Measurements from ENCODE around the gene COL10A1. TPM values are rescaled to one million over a fixed set of nuclear protein-coding genes. Genes with fewer than 3 reads are reported as not detected.

The COL10A1 gene
- total RNA-seq, 1 donor from 2014 or later = 0.52 TPM

GRCh38 chr6:116088946-116089345, 37.0 kb downstream of the COL10A1 start:
- Histone ChIP-seq H3K4me3 (ENCODE audit: low read length in 3 of 3) (no peak overlapping the region), H3K9me3 (ENCODE audit: control insufficient read depth in 3 of 3, low read length in 3 of 3) (no peaks in the 10 kb centered on the region), H3K4me1 (ENCODE audit: control insufficient read depth in 3 of 3, insufficient read depth in 3 of 3, low read length in 3 of 3) (no peaks in the 10 kb centered on the region), H3K27me3 (ENCODE audit: control insufficient read depth in 3 of 3, insufficient read depth in 3 of 3, low read length in 3 of 3) (no peaks in the 10 kb centered on the region), H3K27ac (ENCODE audit: low read depth, low read length) (no peak overlapping the region), H3K36me3 (ENCODE audit: control insufficient read depth in 3 of 3, insufficient read depth in 3 of 3, low read length in 3 of 3) (no peaks in the 10 kb centered on the region), H3K9ac (ENCODE audit: low read depth in 1 of 3, low read length in 3 of 3) (no peak overlapping the region)

DNA sequence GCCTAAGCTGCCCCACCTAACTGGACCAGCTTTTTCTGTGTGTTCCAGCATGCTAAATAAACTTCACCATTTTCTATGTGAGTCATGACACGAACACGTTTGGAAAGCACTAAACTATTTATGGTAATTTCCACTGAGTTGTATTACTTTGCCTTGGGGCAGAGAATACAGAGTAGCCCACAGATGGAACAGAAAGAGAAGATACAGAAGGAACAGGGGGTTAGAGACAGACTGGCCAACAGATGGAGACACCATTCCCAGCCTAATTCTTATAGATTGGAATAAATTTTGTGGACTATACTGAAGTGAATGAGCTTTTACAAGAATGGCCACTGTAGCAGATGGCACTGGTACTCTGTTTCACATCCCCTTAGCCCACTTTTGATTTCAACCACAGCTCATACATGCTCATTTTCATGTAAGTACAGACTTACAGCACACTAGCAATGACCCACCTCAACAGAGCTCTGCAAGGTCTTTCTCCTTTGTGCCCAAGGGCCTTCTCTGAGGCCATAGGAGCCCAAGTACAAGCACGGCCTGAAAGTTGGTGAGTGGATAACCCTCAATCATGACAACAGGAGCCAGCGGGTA, 38.4 kb downstream of the COL10A1 start:
- no peak overlapping the region for H3K27ac ChIP-seq (ENCODE audit: low read depth, low read length)
- no peaks in the 10 kb centered on the region for H3K9me3 ChIP-seq (ENCODE audit: control insufficient read depth in 3 of 3, low read length in 3 of 3)
- H3K9ac ChIP-seq (ENCODE audit: low read depth in 1 of 3, low read length in 3 of 3) = no peak overlapping the region
- H3K27me3 ChIP-seq (ENCODE audit: control insufficient read depth in 3 of 3, insufficient read depth in 3 of 3, low read length in 3 of 3) = no peaks in the 10 kb centered on the region
- no peaks in the 10 kb centered on the region for H3K36me3 ChIP-seq (ENCODE audit: control insufficient read depth in 3 of 3, insufficient read depth in 3 of 3, low read length in 3 of 3)
- no peak overlapping the region for H3K4me3 ChIP-seq (ENCODE audit: low read length in 3 of 3)
- H3K4me1 ChIP-seq (ENCODE audit: control insufficient read depth in 3 of 3, insufficient read depth in 3 of 3, low read length in 3 of 3) = no peaks in the 10 kb centered on the region

GRCh38 chr6:116084284-116084683, 41.6 kb downstream of the COL10A1 start:
- Histone ChIP-seq H3K4me1 (ENCODE audit: control insufficient read depth in 3 of 3, insufficient read depth in 3 of 3, low read length in 3 of 3) (no peaks in the 10 kb centered on the region), H3K27ac (ENCODE audit: low read depth, low read length) (no peak overlapping the region), H3K27me3 (ENCODE audit: control insufficient read depth in 3 of 3, insufficient read depth in 3 of 3, low read length in 3 of 3) (no peaks in the 10 kb centered on the region), H3K9me3 (ENCODE audit: control insufficient read depth in 3 of 3, low read length in 3 of 3) (no peaks in the 10 kb centered on the region), H3K4me3 (ENCODE audit: low read length in 3 of 3) (no peak overlapping the region), H3K36me3 (ENCODE audit: control insufficient read depth in 3 of 3, insufficient read depth in 3 of 3, low read length in 3 of 3) (no peaks in the 10 kb centered on the region), H3K9ac (ENCODE audit: low read depth in 1 of 3, low read length in 3 of 3) (no peak overlapping the region)

DNA sequence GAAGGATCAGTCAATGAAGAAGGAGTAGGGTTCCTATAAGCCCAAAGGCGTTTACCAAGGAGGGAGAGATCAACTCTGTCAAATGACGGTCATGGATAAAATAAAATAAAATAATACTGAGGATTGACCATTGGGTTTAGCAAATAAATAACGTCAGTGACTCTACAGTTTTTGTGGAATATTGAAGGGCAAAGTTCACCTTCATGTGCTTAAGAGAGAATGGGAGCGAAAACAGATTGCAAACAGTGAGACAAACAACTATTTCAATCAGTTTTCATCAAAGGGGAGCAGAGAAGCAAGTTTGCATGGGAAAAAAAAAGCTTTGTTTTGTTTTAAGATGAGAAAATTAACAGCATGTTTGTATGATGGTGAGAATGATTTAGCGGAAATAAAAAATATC, 42.9 kb downstream of the COL10A1 start:
- Histone ChIP-seq H3K9me3 (ENCODE audit: control insufficient read depth in 3 of 3, low read length in 3 of 3) (no peaks in the 10 kb centered on the region), H3K9ac (ENCODE audit: low read depth in 1 of 3, low read length in 3 of 3) (no peak overlapping the region), H3K27me3 (ENCODE audit: control insufficient read depth in 3 of 3, insufficient read depth in 3 of 3, low read length in 3 of 3) (no peaks in the 10 kb centered on the region), H3K4me3 (ENCODE audit: low read length in 3 of 3) (no peak overlapping the region), H3K36me3 (ENCODE audit: control insufficient read depth in 3 of 3, insufficient read depth in 3 of 3, low read length in 3 of 3) (no peaks in the 10 kb centered on the region), H3K27ac (ENCODE audit: low read depth, low read length) (no peak overlapping the region), H3K4me1 (ENCODE audit: control insufficient read depth in 3 of 3, insufficient read depth in 3 of 3, low read length in 3 of 3) (no peaks in the 10 kb centered on the region)

DNA sequence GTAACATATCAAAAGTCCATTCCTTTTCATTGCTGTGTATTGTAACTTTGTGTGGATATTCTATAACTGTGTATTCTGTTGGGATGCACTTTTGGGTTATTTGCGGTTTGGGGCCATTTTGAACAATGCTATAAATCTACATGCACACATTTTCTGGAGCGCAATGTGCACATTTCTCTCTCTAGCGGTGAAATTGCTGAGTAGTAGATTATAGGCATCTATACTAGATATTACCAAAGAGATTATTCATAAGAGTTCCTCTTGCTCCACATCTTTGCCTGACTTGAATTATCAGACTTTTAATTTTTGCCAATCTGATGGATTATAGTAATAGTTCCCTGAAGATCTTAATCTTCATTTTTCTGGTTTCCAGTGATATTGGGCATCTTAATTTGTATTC, 47.0 kb downstream of the COL10A1 start:
- peaks cover 0 to 6% (median 0%) of the 10 kb centered on the region in 3 donors for H3K4me1 ChIP-seq (ENCODE audit: control insufficient read depth in 3 of 3, insufficient read depth in 3 of 3, low read length in 3 of 3)
- H3K9me3 ChIP-seq (ENCODE audit: control insufficient read depth in 3 of 3, low read length in 3 of 3) = no peaks in the 10 kb centered on the region
- H3K4me3 ChIP-seq (ENCODE audit: low read length in 3 of 3) = no peak overlapping the region
- no peak overlapping the region for H3K27ac ChIP-seq (ENCODE audit: low read depth, low read length)
- no peaks in the 10 kb centered on the region for H3K36me3 ChIP-seq (ENCODE audit: control insufficient read depth in 3 of 3, insufficient read depth in 3 of 3, low read length in 3 of 3)
- no peak overlapping the region for H3K9ac ChIP-seq (ENCODE audit: low read depth in 1 of 3, low read length in 3 of 3)
- H3K27me3 ChIP-seq (ENCODE audit: control insufficient read depth in 3 of 3, insufficient read depth in 3 of 3, low read length in 3 of 3) = no peaks in the 10 kb centered on the region

DNA sequence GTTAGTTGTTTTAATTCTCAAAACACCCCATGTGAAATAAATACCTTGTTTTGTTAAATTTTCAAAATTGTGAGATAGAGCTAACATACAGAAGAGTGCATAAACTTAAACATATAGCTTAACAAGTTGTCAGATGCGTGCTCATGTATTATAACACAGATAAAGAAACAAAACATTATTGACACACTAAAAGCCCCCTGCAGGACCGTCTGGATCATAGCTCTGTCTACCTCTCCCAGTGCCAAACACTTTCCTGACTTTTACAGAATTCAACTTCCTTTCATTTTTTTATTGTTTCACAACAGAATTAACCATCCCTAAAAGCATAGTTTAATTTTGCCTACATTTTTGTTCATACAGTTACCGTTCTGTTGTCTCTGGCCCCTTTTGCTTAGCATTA, 47.4 kb downstream of the COL10A1 start:
- Histone ChIP-seq H3K27me3 (ENCODE audit: control insufficient read depth in 3 of 3, insufficient read depth in 3 of 3, low read length in 3 of 3) (no peaks in the 10 kb centered on the region), H3K4me1 (ENCODE audit: control insufficient read depth in 3 of 3, insufficient read depth in 3 of 3, low read length in 3 of 3) (peaks cover 0 to 9% (median 0%) of the 10 kb centered on the region in 3 donors), H3K9ac (ENCODE audit: low read depth in 1 of 3, low read length in 3 of 3) (no peak overlapping the region), H3K36me3 (ENCODE audit: control insufficient read depth in 3 of 3, insufficient read depth in 3 of 3, low read length in 3 of 3) (no peaks in the 10 kb centered on the region), H3K4me3 (ENCODE audit: low read length in 3 of 3) (no peak overlapping the region), H3K27ac (ENCODE audit: low read depth, low read length) (no peak overlapping the region), H3K9me3 (ENCODE audit: control insufficient read depth in 3 of 3, low read length in 3 of 3) (no peaks in the 10 kb centered on the region)

GRCh38 chr6:116074732-116075390, 51.1 kb downstream of the COL10A1 start:
- Histone ChIP-seq H3K9me3 (ENCODE audit: control insufficient read depth in 3 of 3, low read length in 3 of 3) (no peaks in the 10 kb centered on the region), H3K4me3 (ENCODE audit: low read length in 3 of 3) (no peak overlapping the region), H3K36me3 (ENCODE audit: control insufficient read depth in 3 of 3, insufficient read depth in 3 of 3, low read length in 3 of 3) (no peaks in the 10 kb centered on the region), H3K27ac (ENCODE audit: low read depth, low read length) (peak overlapping the region; percentile 66), H3K9ac (ENCODE audit: low read depth in 1 of 3, low read length in 3 of 3) (no peak overlapping the region), H3K27me3 (ENCODE audit: control insufficient read depth in 3 of 3, insufficient read depth in 3 of 3, low read length in 3 of 3) (no peaks in the 10 kb centered on the region), H3K4me1 (ENCODE audit: control insufficient read depth in 3 of 3, insufficient read depth in 3 of 3, low read length in 3 of 3) (peaks cover 0 to 11% (median 0%) of the 10 kb centered on the region in 3 donors)

DNA sequence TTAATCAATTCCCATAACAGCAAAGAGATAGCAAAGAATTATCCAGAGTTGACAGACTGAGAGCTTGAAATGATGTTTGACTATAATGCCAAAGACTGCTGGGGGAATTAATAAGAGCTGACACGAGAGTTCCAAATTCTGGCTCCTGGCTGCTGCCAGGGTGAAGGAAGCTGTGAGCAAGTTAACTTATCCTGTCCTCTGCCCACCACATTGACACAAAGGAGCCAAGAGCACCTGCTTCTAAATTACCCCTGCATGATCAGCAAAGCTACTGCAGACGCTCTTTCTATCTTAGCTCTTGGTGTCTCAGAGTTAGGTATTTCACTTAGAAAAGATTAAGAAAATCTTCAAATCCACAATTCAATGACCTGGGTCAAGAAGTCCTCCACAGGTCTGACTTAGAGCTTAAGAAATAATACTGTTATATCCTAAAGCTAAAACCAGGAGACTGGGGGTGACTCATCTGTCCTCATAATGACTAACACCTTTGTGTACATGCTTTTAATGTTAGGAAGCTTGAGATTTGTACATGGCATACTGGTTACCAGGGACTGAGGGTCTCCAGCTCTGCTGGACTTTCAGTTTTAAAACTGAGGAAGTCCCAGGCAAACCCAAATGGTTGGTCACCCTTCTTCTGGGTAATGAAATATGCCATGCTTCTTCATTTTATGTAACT, 52.0 kb downstream of the COL10A1 start:
- H3K9me3 ChIP-seq (ENCODE audit: control insufficient read depth in 3 of 3, low read length in 3 of 3) = no peaks in the 10 kb centered on the region
- H3K4me3 ChIP-seq (ENCODE audit: low read length in 3 of 3) = no peak overlapping the region
- no peaks in the 10 kb centered on the region for H3K27me3 ChIP-seq (ENCODE audit: control insufficient read depth in 3 of 3, insufficient read depth in 3 of 3, low read length in 3 of 3)
- no peaks in the 10 kb centered on the region for H3K36me3 ChIP-seq (ENCODE audit: control insufficient read depth in 3 of 3, insufficient read depth in 3 of 3, low read length in 3 of 3)
- no peak overlapping the region for H3K27ac ChIP-seq (ENCODE audit: low read depth, low read length)
- no peak overlapping the region for H3K9ac ChIP-seq (ENCODE audit: low read depth in 1 of 3, low read length in 3 of 3)
- H3K4me1 ChIP-seq (ENCODE audit: control insufficient read depth in 3 of 3, insufficient read depth in 3 of 3, low read length in 3 of 3) = peaks cover 0 to 11% (median 0%) of the 10 kb centered on the region in 3 donors

GRCh38 chr6:116072368-116072767, 53.6 kb downstream of the COL10A1 start:
- H3K9me3 ChIP-seq (ENCODE audit: control insufficient read depth in 3 of 3, low read length in 3 of 3) = no peaks in the 10 kb centered on the region
- no peak overlapping the region for H3K4me3 ChIP-seq (ENCODE audit: low read length in 3 of 3)
- H3K9ac ChIP-seq (ENCODE audit: low read depth in 1 of 3, low read length in 3 of 3) = no peak overlapping the region
- H3K36me3 ChIP-seq (ENCODE audit: control insufficient read depth in 3 of 3, insufficient read depth in 3 of 3, low read length in 3 of 3) = no peaks in the 10 kb centered on the region
- no peak overlapping the region for H3K27ac ChIP-seq (ENCODE audit: low read depth, low read length)
- H3K4me1 ChIP-seq (ENCODE audit: control insufficient read depth in 3 of 3, insufficient read depth in 3 of 3, low read length in 3 of 3) = peaks cover 0 to 11% (median 0%) of the 10 kb centered on the region in 3 donors
- no peaks in the 10 kb centered on the region for H3K27me3 ChIP-seq (ENCODE audit: control insufficient read depth in 3 of 3, insufficient read depth in 3 of 3, low read length in 3 of 3)

Measured in skeletal muscle tissue (tissue), 4 donors.